Erythroblast (primary cell): Measurements from ENCODE around the gene FAM98B.

Experiments
- GATA1 ChIP-seq: IDR thresholded peaks from 2 replicates; pipeline ENCODE4 v1.6.1; 2011; ENCODE audit warnings: low read depth, mild to moderate bottlenecking, control low read depth, low read length, moderate library complexity
- POLR2A ChIP-seq: IDR thresholded peaks from 2 replicates; pipeline ENCODE4 v1.6.1; 2011; ENCODE audit warnings: mild to moderate bottlenecking, low read length

DNA sequence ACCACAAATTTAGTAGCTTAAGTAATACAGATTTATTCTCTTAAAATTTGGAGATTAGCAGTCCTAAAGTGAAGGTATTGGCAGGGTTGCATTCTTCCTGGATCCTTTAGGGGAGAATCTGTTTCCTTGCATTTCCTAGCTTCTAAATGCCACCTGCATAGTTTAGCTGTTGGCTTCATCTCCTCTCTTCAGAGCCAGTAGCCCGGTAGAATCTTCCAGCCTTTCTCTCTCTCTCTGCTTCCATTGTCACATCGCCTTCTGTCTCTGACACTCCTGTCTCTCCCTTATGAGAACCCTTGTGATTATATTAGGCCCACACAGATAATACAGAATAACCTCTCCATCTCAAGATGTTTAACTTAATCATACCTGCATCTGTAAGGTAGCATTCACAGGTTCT lies 21.4 kb downstream of the FAM98B start:
- TF ChIP-seq POLR2A (no peak), GATA1 (no peak)
